ENCODE measurements around the gene RAB22A.

Gene RAB22A

GRCh38 chr20:58268936-58269619 is 40.4 kb upstream of the RAB22A start:
- DNase-seq (ENCODE audit: extremely low read depth, low read depth), result no peak
- TF ChIP-seq CTCF (IDR thresholded peaks at IDR 0.05; ENCODE audit: low read depth, low read length), result no peak

- no peak for TF ChIP-seq CTCF (IDR thresholded peaks at IDR 0.05; ENCODE audit: low read depth, low read length)
- DNase-seq (ENCODE audit: extremely low read depth, low read depth), result no peak
Observed at GRCh38 chr20:58271606-58272351, 37.7 kb upstream of the RAB22A start.

GRCh38 chr20:58274384-58274783 is 35.1 kb upstream of the RAB22A start:
- no peak for DNase-seq (ENCODE audit: extremely low read depth, low read depth)
- TF ChIP-seq CTCF (IDR thresholded peaks at IDR 0.05; ENCODE audit: low read depth, low read length), result no peak

- no peak for TF ChIP-seq CTCF (IDR thresholded peaks at IDR 0.05; ENCODE audit: low read depth, low read length)
- no peak for DNase-seq (ENCODE audit: extremely low read depth, low read depth)
Observed at GRCh38 chr20:58277107-58277506, 32.4 kb upstream of the RAB22A start.

- TF ChIP-seq CTCF (IDR thresholded peaks at IDR 0.05; ENCODE audit: low read depth, low read length), result no peak
- no peak for DNase-seq (ENCODE audit: extremely low read depth, low read depth)
Observed at GRCh38 chr20:58277578-58278472, 31.7 kb upstream of the RAB22A start.

- no peak for DNase-seq (ENCODE audit: extremely low read depth, low read depth)
- no peak for TF ChIP-seq CTCF (IDR thresholded peaks at IDR 0.05; ENCODE audit: low read depth, low read length)
Observed at GRCh38 chr20:58286729-58287128, 22.8 kb upstream of the RAB22A start.
